Calu3 (cell line): ENCODE results near the gene MACROD2. TPM values are rescaled to one million over a fixed set of nuclear protein-coding genes. Genes with fewer than 3 reads are reported as not detected.

Experiments used
- BruUV-seq: library from RNA; stranded (reverse); fragments of 400-500 nt; replicated peaks from 2 replicates; lab custom pipeline; 2021; lab: Mats Ljungman, UMichigan
- CTCF ChIA-PET: fragments of 300-600 bp; sonication (Branson Sonifier 250); formaldehyde crosslinking; loops from one replicate; lab custom pipeline; 2022; ENCODE audit warnings: antibody characterized with exemption; lab: Charles Lee
- DNase-seq: peaks from one replicate; pipeline ENCODE4 v3.0.0; 2022
- H3K27ac Mint-ChIP-seq: one replicate; pipeline ENCODE4 v1.8.0; 2022; ENCODE audit warnings: mixed read lengths; ENCODE audit not compliant: unreplicated experiment
- H3K27me3 Mint-ChIP-seq: one replicate; pipeline ENCODE4 v1.8.0; 2022; ENCODE audit warnings: mixed read lengths; ENCODE audit not compliant: unreplicated experiment
- H3K36me3 Mint-ChIP-seq: one replicate; pipeline ENCODE4 v1.8.0; 2022; ENCODE audit warnings: mild to moderate bottlenecking, moderate library complexity, mixed read lengths; ENCODE audit not compliant: insufficient read depth, unreplicated experiment
- H3K4me1 Mint-ChIP-seq: one replicate; pipeline ENCODE4 v1.8.0; 2022; ENCODE audit warnings: mild to moderate bottlenecking, low read depth, mixed read lengths; ENCODE audit not compliant: unreplicated experiment
- H3K4me3 Mint-ChIP-seq: one replicate; pipeline ENCODE4 v1.8.0; 2022; ENCODE audit warnings: mild to moderate bottlenecking, low read depth, moderate library complexity, mixed read lengths; ENCODE audit not compliant: unreplicated experiment
- H3K9me3 Mint-ChIP-seq: one replicate; pipeline ENCODE4 v1.8.0; 2022; ENCODE audit warnings: low read depth, mixed read lengths; ENCODE audit not compliant: unreplicated experiment
- CTCF ChIP-seq: fragments of 200-600 bp; IDR thresholded peaks from one replicate; pipeline ENCODE4 v1.8.0; 2022; ENCODE audit warnings: antibody characterized with exemption; ENCODE audit not compliant: unreplicated experiment
- intact Hi-C: fragments of 100-400 bp; cut with micrococcal nuclease; formaldehyde crosslinking; loops from one replicate; pipeline ENCODE4 v1.10.0; 2022; ENCODE audit not compliant: unreplicated experiment
- total RNA-seq: library from RNA; stranded (reverse); gene quantifications from 2 replicates; pipeline ENCODE4 v1.2.3, GENCODE V29; 2022

MACROD2 gene
- total RNA-seq, 1 experiment from 2014 or later: 29.4 TPM

GRCh38 chr20:15618912-15619311 is 1623.6 kb downstream of the MACROD2 start:
- no peaks in the 10 kb centered on the region for H3K4me1 Mint-ChIP-seq
- BruUV-seq: no TSS peak

GRCh38 chr20:15619341-15619740 is 1624.0 kb downstream of the MACROD2 start:
- H3K36me3 Mint-ChIP-seq: no peaks in the 10 kb centered on the region
- no peak overlapping the region for H3K27ac Mint-ChIP-seq
- H3K27me3 Mint-ChIP-seq: no peaks in the 10 kb centered on the region
- H3K9me3 Mint-ChIP-seq: no peaks in the 10 kb centered on the region
- H3K4me3 Mint-ChIP-seq: no peak overlapping the region
- CTCF ChIA-PET: no interaction called here
- no peak for TF ChIP-seq CTCF
- DNase-seq: no peak
- H3K4me1 Mint-ChIP-seq: no peaks in the 10 kb centered on the region
- no TSS peak for BruUV-seq
- intact Hi-C loops: no loop called here

More at GRCh38 chr20:15618912-15619311, 1623.6 kb downstream of the MACROD2 start:
- Mint-ChIP-seq H3K27ac (no peak overlapping the region), H3K27me3 (no peaks in the 10 kb centered on the region), H3K36me3 (no peaks in the 10 kb centered on the region), H3K4me3 (no peak overlapping the region), H3K9me3 (no peaks in the 10 kb centered on the region)
- CTCF ChIA-PET: no interaction called here
- TF ChIP-seq CTCF: no peak
- DNase-seq: no peak
- intact Hi-C loops: no loop called here

- no peak overlapping the region for H3K27ac Mint-ChIP-seq
- intact Hi-C loops: no loop called here
- CTCF ChIA-PET: no interaction called here
- H3K9me3 Mint-ChIP-seq: no peaks in the 10 kb centered on the region
- no peaks in the 10 kb centered on the region for H3K27me3 Mint-ChIP-seq
- no peaks in the 10 kb centered on the region for H3K4me1 Mint-ChIP-seq
- H3K4me3 Mint-ChIP-seq: no peak overlapping the region
- no peak for TF ChIP-seq CTCF
- BruUV-seq: no TSS peak
- no peak for DNase-seq
- H3K36me3 Mint-ChIP-seq: no peaks in the 10 kb centered on the region
Measured at GRCh38 chr20:15619816-15620215, 1624.5 kb downstream of the MACROD2 start.

- DNase-seq: no peak
- CTCF ChIA-PET: no interaction called here
- intact Hi-C loops: no loop called here
- TF ChIP-seq CTCF: no peak
- H3K27me3 Mint-ChIP-seq: no peaks in the 10 kb centered on the region
- no TSS peak for BruUV-seq
- H3K4me3 Mint-ChIP-seq: no peak overlapping the region
- H3K9me3 Mint-ChIP-seq: no peaks in the 10 kb centered on the region
- H3K4me1 Mint-ChIP-seq: no peaks in the 10 kb centered on the region
- no peaks in the 10 kb centered on the region for H3K36me3 Mint-ChIP-seq
- no peak overlapping the region for H3K27ac Mint-ChIP-seq
Measured at GRCh38 chr20:15622368-15622767, 1627.1 kb downstream of the MACROD2 start.
